HEK293 (cell line): ENCODE results near the gene BET1.

Experiments
- CTCF ChIA-PET: fragments of 350-600 bp; formaldehyde crosslinking; extraction: SDS; loops from one replicate; lab custom pipeline; 2021; ENCODE audit warnings: antibody characterized with exemption; lab: Yijun Ruan, JAX
- POLR2A ChIA-PET: fragments of 300-600 bp; formaldehyde crosslinking; extraction: SDS; loops from one replicate; lab custom pipeline; 2020; ENCODE audit warnings: antibody characterized with exemption, inconsistent platforms; lab: Yijun Ruan, JAX
- H3K27ac ChIP-seq: fragments of 200-500 bp; sonication (Bioruptor generic); 2 replicates; pipeline ENCODE4 v1.5.1; 2014; ENCODE audit warnings: low read depth, low read length, control low read depth, inconsistent platforms; ENCODE audit errors: extremely low read depth
- H3K36me3 ChIP-seq, 2 experiments: fragments of 200-500 bp in 1 of 2; sonication (Bioruptor generic) in 1 of 2; 1 replicate in 1 of 2; 2 replicates in 1 of 2; pipeline ENCODE4 v1.5.1; 2014 to 2017; ENCODE audit warnings: inconsistent platforms in 2 of 2, low read length in 2 of 2; ENCODE audit not compliant: control insufficient read depth in 2 of 2, insufficient read depth in 1 of 2
- H3K4me1 ChIP-seq: fragments of 200-500 bp; sonication (Bioruptor generic); 2 replicates; pipeline ENCODE4 v1.5.1; 2014; ENCODE audit warnings: mild to moderate bottlenecking, low read length, inconsistent platforms; ENCODE audit not compliant: control insufficient read depth, insufficient read depth
- H3K4me3 ChIP-seq: 2 replicates; pipeline ENCODE4 v1.5.1; 2011; ENCODE audit warnings: low read depth, mild to moderate bottlenecking, control low read depth, low read length, moderate library complexity
- H3K9me3 ChIP-seq: fragments of 200-500 bp; sonication (Bioruptor generic); 2 replicates; pipeline ENCODE4 v1.5.1; 2014; ENCODE audit warnings: low read depth, low read length, inconsistent platforms; ENCODE audit not compliant: control insufficient read depth, insufficient read depth
- IKZF3 ChIP-seq: fragments of 450-650 bp; IDR thresholded peaks from 2 replicates; pipeline ENCODE4 v1.5.0; 2018; ENCODE audit warnings: missing biosample characterization, mild to moderate bottlenecking, missing genetic modification characterization, moderate library complexity
- SCRT1 ChIP-seq: fragments of 450-650 bp; formaldehyde crosslinking; IDR thresholded peaks from 2 replicates; pipeline ENCODE4 v1.5.1; 2016; ENCODE audit warnings: missing biosample characterization, missing genetic modification characterization, borderline replicate concordance
- ZBTB21 ChIP-seq: fragments of 450-650 bp; formaldehyde crosslinking; IDR thresholded peaks from 2 replicates; pipeline ENCODE4 v1.5.1; 2017; ENCODE audit warnings: missing biosample characterization, missing genetic modification characterization
- ZFP41 ChIP-seq: fragments of 450-650 bp; formaldehyde crosslinking; IDR thresholded peaks from 2 replicates; pipeline ENCODE4 v1.5.1; 2016; ENCODE audit warnings: missing biosample characterization, missing genetic modification characterization, borderline replicate concordance
- ZNF132 ChIP-seq: fragments of 450-650 bp; formaldehyde crosslinking; IDR thresholded peaks from 2 replicates; pipeline ENCODE4 v1.5.1; 2017; ENCODE audit warnings: missing biosample characterization, missing genetic modification characterization, borderline replicate concordance
- ZNF223 ChIP-seq: fragments of 450-650 bp; formaldehyde crosslinking; IDR thresholded peaks from 2 replicates; pipeline ENCODE4 v1.5.1; 2016; ENCODE audit warnings: missing biosample characterization, missing genetic modification characterization
- ZNF335 ChIP-seq: fragments of 450-650 bp; formaldehyde crosslinking; conservative IDR thresholded peaks from 2 replicates; pipeline ENCODE4 v1.5.1; 2016; ENCODE audit warnings: missing biosample characterization, missing genetic modification characterization
- ZNF341 ChIP-seq: fragments of 450-650 bp; formaldehyde crosslinking; IDR thresholded peaks from 2 replicates; pipeline ENCODE4; 2016; ENCODE audit warnings: low read depth, missing biosample characterization, missing genetic modification characterization
- ZNF37A ChIP-seq: fragments of 450-650 bp; IDR thresholded peaks from 2 replicates; pipeline ENCODE4 v1.5.1; 2018; ENCODE audit warnings: missing biosample characterization, missing genetic modification characterization
- ZSCAN30 ChIP-seq: fragments of 450-650 bp; IDR thresholded peaks from 2 replicates; pipeline ENCODE4 v1.5.1; 2018; ENCODE audit warnings: missing biosample characterization, mild to moderate bottlenecking, missing genetic modification characterization, moderate library complexity
- TF ChIP-seq, protein P1 (sequence below): IDR thresholded peaks from 2 replicates; pipeline ENCODE4 v1.6.1; 2011; ENCODE audit warnings: mild to moderate bottlenecking, low read depth, low read length, borderline replicate concordance
- TF ChIP-seq, protein P2 (sequence below): fragments of 450-650 bp; formaldehyde crosslinking; IDR thresholded peaks from 2 replicates; pipeline ENCODE4 v1.5.1; 2016; ENCODE audit warnings: missing biosample characterization, missing genetic modification characterization, borderline replicate concordance

The BET1 gene

DNA sequence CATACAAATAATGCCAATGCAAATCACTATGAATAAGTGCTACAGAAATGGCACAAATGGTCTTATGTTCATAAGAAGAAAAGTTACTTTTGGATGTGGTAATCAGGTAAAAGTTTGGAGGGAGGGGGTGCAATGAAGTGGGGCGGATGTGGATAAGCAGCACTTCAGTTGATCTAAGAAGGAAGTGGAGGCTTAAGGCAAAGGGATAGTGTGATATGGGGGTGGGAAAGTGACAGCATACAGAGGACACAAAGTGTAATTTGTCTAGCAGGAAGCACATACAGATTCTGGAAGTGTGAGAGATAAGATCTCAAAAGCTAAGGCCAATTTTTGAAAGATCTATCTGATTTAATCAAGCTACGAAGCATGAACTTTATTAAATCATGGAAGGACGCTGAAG lies 6.3 kb downstream of the BET1 start:
- no peaks in the 10 kb centered on the region for H3K4me1 ChIP-seq
- CTCF ChIA-PET, result no interaction called here
- TF ChIP-seq, protein P1, sequence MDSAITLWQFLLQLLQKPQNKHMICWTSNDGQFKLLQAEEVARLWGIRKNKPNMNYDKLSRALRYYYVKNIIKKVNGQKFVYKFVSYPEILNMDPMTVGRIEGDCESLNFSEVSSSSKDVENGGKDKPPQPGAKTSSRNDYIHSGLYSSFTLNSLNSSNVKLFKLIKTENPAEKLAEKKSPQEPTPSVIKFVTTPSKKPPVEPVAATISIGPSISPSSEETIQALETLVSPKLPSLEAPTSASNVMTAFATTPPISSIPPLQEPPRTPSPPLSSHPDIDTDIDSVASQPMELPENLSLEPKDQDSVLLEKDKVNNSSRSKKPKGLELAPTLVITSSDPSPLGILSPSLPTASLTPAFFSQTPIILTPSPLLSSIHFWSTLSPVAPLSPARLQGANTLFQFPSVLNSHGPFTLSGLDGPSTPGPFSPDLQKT, result no peak
- TF ChIP-seq ZNF223 (tag by site-specific recombination) (no peak), SCRT1 (tag by site-specific recombination) (no peak), ZFP41 (tag by site-specific recombination) (no peak), IKZF3 (tag by site-specific recombination) (no peak), ZSCAN30 (tag by site-specific recombination) (no peak)
- H3K36me3 ChIP-seq, result peaks cover 15 to 20% of the 10 kb centered on the region in 2 experiments
- POLR2A ChIA-PET, result no interaction called here
- H3K9me3 ChIP-seq, result no peaks in the 10 kb centered on the region
- no peak overlapping the region for H3K27ac ChIP-seq
- no peak overlapping the region for H3K4me3 ChIP-seq

DNA sequence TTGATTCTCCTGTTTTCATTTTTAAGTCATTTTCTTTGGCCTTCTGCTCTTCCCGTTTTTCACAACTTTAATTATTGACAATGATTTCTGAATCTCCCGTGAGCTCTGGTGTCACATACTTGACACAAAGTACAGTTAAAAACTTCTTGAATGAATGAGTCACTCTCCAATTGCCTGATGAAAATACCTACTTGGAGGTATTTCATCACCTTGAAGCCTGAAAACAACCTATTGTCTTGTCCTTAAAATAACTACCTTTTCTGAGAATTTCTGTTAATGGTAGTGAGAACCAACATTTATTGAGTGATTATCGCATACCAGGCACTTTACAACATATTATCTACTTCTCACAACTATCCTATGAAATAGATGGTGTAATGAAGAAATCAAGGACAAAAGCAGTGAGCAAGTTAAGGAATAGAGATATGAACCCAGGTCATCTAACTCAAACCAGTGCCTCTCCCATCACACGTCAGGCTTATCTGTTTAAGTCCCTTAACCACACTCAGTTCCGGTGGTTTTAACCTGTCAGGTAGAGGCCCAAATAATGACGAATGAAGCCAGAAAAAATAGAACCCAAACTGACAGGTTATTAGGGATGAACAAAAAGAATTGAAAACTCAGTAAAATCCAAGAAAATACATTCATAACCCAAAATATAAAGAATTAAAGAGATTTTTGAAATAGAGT lies 11.6 kb downstream of the BET1 start:
- Histone ChIP-seq H3K36me3 (peaks cover 8 to 14% of the 10 kb centered on the region in 2 experiments), H3K9me3 (no peaks in the 10 kb centered on the region), H3K4me3 (no peak overlapping the region), H3K27ac (no peak overlapping the region), H3K4me1 (no peaks in the 10 kb centered on the region)
- ChIA-PET POLR2A (no interaction called here), CTCF (no interaction called here)
- TF ChIP-seq ZNF37A (tag by site-specific recombination) (no peak), ZBTB21 (no peak), ZNF341 (no peak), ZNF132 (tag by site-specific recombination) (no peak)

DNA sequence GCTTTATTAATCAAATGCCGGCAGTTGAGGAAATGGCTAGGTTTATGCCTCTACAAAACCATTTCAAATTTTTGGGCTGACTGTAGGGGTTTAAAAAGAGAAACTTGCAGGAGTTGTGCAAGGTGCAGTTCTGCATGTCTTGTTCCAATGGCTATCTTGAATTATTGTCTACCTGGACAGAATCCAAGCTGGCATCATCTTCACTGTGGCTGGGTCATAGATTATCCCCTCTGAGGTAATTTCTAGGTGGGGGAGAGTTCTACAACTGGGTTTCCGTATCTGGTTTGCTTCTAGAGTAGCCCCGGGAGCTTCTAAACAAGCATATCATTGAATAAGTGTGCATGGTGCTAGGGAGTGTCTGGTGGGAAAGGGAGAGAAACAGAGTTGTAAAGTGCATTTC lies 16.9 kb downstream of the BET1 start:
- ChIA-PET POLR2A (no interaction called here), CTCF (no interaction called here)
- no peaks in the 10 kb centered on the region for H3K4me1 ChIP-seq
- H3K4me3 ChIP-seq, result no peak overlapping the region
- no peaks in the 10 kb centered on the region for H3K36me3 ChIP-seq
- TF ChIP-seq, protein P2, sequence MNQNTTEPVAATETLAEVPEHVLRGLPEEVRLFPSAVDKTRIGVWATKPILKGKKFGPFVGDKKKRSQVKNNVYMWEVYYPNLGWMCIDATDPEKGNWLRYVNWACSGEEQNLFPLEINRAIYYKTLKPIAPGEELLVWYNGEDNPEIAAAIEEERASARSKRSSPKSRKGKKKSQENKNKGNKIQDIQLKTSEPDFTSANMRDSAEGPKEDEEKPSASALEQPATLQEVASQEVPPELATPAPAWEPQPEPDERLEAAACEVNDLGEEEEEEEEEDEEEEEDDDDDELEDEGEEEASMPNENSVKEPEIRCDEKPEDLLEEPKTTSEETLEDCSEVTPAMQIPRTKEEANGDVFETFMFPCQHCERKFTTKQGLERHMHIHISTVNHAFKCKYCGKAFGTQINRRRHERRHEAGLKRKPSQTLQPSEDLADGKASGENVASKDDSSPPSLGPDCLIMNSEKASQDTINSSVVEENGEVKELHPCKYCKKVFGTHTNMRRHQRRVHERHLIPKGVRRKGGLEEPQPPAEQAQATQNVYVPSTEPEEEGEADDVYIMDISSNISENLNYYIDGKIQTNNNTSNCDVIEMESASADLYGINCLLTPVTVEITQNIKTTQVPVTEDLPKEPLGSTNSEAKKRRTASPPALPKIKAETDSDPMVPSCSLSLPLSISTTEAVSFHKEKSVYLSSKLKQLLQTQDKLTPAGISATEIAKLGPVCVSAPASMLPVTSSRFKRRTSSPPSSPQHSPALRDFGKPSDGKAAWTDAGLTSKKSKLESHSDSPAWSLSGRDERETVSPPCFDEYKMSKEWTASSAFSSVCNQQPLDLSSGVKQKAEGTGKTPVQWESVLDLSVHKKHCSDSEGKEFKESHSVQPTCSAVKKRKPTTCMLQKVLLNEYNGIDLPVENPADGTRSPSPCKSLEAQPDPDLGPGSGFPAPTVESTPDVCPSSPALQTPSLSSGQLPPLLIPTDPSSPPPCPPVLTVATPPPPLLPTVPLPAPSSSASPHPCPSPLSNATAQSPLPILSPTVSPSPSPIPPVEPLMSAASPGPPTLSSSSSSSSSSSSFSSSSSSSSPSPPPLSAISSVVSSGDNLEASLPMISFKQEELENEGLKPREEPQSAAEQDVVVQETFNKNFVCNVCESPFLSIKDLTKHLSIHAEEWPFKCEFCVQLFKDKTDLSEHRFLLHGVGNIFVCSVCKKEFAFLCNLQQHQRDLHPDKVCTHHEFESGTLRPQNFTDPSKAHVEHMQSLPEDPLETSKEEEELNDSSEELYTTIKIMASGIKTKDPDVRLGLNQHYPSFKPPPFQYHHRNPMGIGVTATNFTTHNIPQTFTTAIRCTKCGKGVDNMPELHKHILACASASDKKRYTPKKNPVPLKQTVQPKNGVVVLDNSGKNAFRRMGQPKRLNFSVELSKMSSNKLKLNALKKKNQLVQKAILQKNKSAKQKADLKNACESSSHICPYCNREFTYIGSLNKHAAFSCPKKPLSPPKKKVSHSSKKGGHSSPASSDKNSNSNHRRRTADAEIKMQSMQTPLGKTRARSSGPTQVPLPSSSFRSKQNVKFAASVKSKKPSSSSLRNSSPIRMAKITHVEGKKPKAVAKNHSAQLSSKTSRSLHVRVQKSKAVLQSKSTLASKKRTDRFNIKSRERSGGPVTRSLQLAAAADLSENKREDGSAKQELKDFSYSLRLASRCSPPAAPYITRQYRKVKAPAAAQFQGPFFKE (tag by site-specific recombination), result no peak
- TF ChIP-seq ZNF335 (tag by site-specific recombination), result no peak
- no peaks in the 10 kb centered on the region for H3K9me3 ChIP-seq
- H3K27ac ChIP-seq, result no peak overlapping the region
